Measurements from ENCODE around the gene UBE2G2. TPM values are rescaled to one million over a fixed set of nuclear protein-coding genes. Genes with fewer than 3 reads are reported as not detected.

Gene UBE2G2
- polyA plus RNA-seq, 1 experiment: 62.2 TPM

DNA sequence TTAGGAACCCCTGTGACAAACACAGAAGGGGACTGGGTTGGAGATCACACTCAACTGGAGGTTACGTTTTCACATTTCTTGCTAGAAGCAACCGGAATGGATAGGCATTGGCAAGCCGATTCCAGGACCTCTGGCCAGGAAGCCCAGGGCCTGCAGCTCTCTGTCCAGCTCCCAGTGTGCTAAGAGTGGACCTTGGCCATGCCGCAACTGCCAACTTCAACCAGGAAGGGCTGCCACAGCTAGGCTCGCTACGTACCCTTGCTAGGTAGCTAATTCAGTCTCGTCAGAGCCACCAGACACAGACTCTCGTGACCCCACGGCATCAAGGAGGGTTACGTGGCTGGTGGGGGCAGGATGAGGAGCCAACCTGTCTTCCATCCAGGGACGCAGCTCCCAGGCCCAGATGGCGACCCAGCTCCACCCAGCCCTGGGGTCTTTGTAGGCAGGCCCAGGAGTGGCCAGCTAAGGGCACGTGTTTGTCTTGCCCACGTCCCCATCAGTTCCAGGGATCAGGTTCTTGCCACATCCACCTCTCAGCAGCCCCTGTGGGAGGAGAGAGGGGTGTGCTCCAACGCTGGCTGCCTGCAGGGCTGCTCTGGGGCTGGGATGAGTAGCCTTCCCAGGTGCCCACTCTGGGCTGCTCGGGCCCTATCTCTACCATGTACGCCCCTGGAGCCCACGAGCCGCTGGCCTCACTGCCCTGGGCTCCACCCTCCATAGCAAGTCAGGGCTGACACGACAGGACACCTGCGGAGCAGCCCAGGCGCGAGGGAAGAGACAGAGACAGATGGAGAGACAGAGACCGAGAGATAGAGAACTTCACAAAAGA is 39.2 kb downstream of the UBE2G2 start:
- Histone ChIP-seq H3K27me3 (ENCODE audit: control insufficient read depth, insufficient read depth, low read length) (peaks cover 3% of the 10 kb centered on the region), H3K4me3 (ENCODE audit: low read depth, low read length) (no peak overlapping the region), H3K9me3 (ENCODE audit: control insufficient read depth, insufficient read depth, low read length) (no peaks in the 10 kb centered on the region; the same call in 1 of the 2 replicates), H3K27ac (ENCODE audit: low read depth, low read length) (no peak overlapping the region)
- TF ChIP-seq, protein P1, sequence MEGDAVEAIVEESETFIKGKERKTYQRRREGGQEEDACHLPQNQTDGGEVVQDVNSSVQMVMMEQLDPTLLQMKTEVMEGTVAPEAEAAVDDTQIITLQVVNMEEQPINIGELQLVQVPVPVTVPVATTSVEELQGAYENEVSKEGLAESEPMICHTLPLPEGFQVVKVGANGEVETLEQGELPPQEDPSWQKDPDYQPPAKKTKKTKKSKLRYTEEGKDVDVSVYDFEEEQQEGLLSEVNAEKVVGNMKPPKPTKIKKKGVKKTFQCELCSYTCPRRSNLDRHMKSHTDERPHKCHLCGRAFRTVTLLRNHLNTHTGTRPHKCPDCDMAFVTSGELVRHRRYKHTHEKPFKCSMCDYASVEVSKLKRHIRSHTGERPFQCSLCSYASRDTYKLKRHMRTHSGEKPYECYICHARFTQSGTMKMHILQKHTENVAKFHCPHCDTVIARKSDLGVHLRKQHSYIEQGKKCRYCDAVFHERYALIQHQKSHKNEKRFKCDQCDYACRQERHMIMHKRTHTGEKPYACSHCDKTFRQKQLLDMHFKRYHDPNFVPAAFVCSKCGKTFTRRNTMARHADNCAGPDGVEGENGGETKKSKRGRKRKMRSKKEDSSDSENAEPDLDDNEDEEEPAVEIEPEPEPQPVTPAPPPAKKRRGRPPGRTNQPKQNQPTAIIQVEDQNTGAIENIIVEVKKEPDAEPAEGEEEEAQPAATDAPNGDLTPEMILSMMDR (IDR thresholded peaks at IDR 0.05; ENCODE audit: low read depth, low read length): no peak
- POLR2A ChIA-PET: no interaction called here
- CTCF ChIA-PET: no interaction called here
- no peak for DNase-seq (ENCODE audit: low read depth, low spot score)

DNA sequence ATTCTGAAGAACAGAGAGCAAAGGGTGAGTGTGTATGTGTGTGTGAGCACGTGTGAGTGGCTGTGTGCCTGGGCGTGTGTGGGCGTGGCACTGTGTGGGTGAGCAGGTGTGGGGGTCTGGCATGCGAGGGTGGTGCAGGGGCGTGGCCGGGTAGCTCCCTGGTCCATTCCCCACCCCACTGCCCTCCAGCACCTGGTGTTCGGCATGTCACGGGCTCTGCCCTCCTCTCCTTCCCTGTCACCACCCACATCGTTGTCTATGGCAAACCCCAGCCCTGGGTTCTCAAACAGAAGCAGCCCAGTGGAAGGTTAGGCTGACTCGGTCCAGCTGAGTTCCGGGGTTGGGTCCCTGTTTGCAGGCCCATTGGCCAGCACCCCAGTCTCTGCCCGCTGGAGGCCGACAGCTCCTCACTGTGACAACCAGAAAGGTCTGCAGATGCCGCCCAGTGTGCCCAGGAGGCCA is 39.8 kb downstream of the UBE2G2 start:
- TF ChIP-seq, protein P1 (IDR thresholded peaks at IDR 0.05; ENCODE audit: low read depth, low read length): no peak
- Histone ChIP-seq H3K27me3 (ENCODE audit: control insufficient read depth, insufficient read depth, low read length) (peaks cover 3% of the 10 kb centered on the region), H3K4me3 (ENCODE audit: low read depth, low read length) (no peak overlapping the region), H3K27ac (ENCODE audit: low read depth, low read length) (no peak overlapping the region), H3K9me3 (ENCODE audit: control insufficient read depth, insufficient read depth, low read length) (no peaks in the 10 kb centered on the region; the same call in 1 of the 2 replicates)
- no peak for DNase-seq (ENCODE audit: low read depth, low spot score)
- ChIA-PET POLR2A (no interaction called here), CTCF (no interaction called here)

DNA sequence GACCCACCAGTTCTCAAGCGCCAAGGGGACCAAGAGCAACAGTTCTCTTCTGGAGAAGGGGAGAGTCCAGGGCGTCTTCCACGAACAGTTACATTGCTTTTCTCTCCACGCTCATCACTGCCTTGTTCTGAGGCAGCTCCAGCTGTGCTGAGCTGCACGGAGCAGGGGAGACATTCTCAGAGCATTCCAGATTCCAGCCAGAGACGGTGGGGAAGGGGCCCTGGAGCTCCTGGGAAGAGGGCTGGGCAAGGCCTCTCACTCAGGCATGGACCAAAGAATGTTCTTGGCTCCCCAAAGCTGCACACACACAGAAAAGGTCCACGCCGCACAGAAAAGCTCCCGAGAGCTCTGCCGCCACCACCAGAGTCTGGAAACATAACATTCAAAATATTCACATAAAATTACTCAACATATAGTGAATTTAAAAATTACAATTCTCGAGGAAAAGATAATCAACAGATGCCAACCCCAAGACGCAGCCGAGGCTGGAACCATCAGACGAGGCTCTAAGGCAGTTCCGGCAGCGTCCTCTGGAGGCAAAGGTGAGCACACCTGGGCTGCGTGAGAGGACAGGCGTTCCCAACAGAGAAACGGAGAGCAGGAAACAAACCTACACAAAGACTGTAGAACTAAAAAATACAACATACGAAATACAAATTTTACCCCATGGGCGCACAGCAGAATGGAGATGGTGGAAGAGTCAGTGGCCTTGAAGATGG is 40.5 kb downstream of the UBE2G2 start:
- ChIA-PET CTCF (no interaction called here), POLR2A (no interaction called here)
- no peak overlapping the region for H3K27ac ChIP-seq (ENCODE audit: low read depth, low read length)
- peaks cover 3% of the 10 kb centered on the region for H3K27me3 ChIP-seq (ENCODE audit: control insufficient read depth, insufficient read depth, low read length)
- no peak overlapping the region for H3K4me3 ChIP-seq (ENCODE audit: low read depth, low read length)
- no peaks in the 10 kb centered on the region; the same call in 1 of the 2 replicates for H3K9me3 ChIP-seq (ENCODE audit: control insufficient read depth, insufficient read depth, low read length)
- TF ChIP-seq, protein P1 (IDR thresholded peaks at IDR 0.05; ENCODE audit: low read depth, low read length): 0 out of 2 replicates have a peak, but pooled peaks have one; percentile 29
- no peak for DNase-seq (ENCODE audit: low read depth, low spot score)

DNA sequence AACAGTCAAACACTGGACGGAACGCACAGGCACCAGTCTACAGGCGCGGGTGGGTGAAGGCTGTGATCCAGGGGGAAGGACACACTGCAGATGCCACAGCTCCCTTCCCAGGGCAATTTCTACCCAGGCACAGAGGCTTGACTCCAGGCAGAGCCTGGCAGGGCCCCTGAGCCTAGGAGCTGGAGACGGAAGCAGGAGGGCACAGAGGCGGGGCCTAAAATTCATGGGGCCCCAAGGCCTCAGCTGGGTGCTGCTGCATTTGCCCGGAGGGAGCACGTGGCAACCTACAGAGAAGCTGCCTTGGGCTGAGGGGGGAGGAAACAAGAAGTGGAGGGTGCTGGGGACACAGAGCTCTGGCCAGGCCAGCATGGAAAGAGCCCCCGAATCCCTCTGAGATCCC is 41.2 kb downstream of the UBE2G2 start:
- ChIA-PET POLR2A (no interaction called here), CTCF (no interaction called here)
- Histone ChIP-seq H3K4me3 (ENCODE audit: low read depth, low read length) (no peak overlapping the region), H3K27ac (ENCODE audit: low read depth, low read length) (no peak overlapping the region), H3K9me3 (ENCODE audit: control insufficient read depth, insufficient read depth, low read length) (no peaks in the 10 kb centered on the region; the same call in 1 of the 2 replicates), H3K27me3 (ENCODE audit: control insufficient read depth, insufficient read depth, low read length) (peaks cover 3% of the 10 kb centered on the region)
- TF ChIP-seq, protein P1 (IDR thresholded peaks at IDR 0.05; ENCODE audit: low read depth, low read length): no peak
- DNase-seq (ENCODE audit: low read depth, low spot score): no peak
